ENCODE measurements around the gene GSTA5.
"Not testable (repeated sequence)": the region's sequence is repeated elsewhere in the genome, so short reads cannot be mapped to it uniquely, and the experiment has no call there.

- not testable (repeated sequence) for TF ChIP-seq EZH2 (IDR thresholded peaks at IDR 0.05; ENCODE audit: insufficient read depth, poor library complexity, severe bottlenecking); EZH2phosphoT487 (IDR thresholded peaks at IDR 0.05; ENCODE audit: insufficient read depth, low read depth)
Measured at GRCh38 chr6:52868899-52869298, 28.3 kb upstream of the GSTA5 start.

Data from GM23248 (cell line).